ENCODE data around the gene PKMYT1. TPM values are rescaled to one million over a fixed set of nuclear protein-coding genes. Genes with fewer than 3 reads are reported as not detected.

Gene PKMYT1
- total RNA-seq, 1 donor from 2014 or later = 4.6 TPM

- Mint-ChIP-seq H3K36me3 (peaks cover 11% of the 10 kb centered on the region), H3K27ac (no peak overlapping the region), H3K4me1 (no peaks in the 10 kb centered on the region), H3K27me3 (ENCODE audit: insufficient read depth, low read depth) (peaks cover 10% of the 10 kb centered on the region), H3K4me3 (no peak overlapping the region), H3K9me3 (no peaks in the 10 kb centered on the region)
- Histone ChIP-seq H3K79me2 (ENCODE audit: low read depth) (no peaks in the 10 kb centered on the region), H3K4me1 (no peaks in the 10 kb centered on the region), H3K36me3 (no peaks in the 10 kb centered on the region), H3K9me3 (ENCODE audit: low read depth) (no peaks in the 10 kb centered on the region), H3K27me3 (no peaks in the 10 kb centered on the region), H3K4me2 (no peak overlapping the region), H3K27ac (no peak overlapping the region), H3F3A (ENCODE audit: low read depth) (no peaks in the 10 kb centered on the region), H3K9ac (no peak overlapping the region), H3K4me3 (no peak overlapping the region), H2AFZ (replicated peaks) (no peak overlapping the region), H4K20me1 (ENCODE audit: low read depth) (no peaks in the 10 kb centered on the region)
- DNase-seq (ENCODE audit: low spot score) = no peak
- TF ChIP-seq EZH2phosphoT487 (IDR thresholded peaks at IDR 0.05) = no peak
- TF ChIP-seq EZH2 (IDR thresholded peaks at IDR 0.05) = no peak
- no peak for TF ChIP-seq CTCF (IDR thresholded peaks at IDR 0.05)
Measured at GRCh38 chr16:2936436-2937011, 43.7 kb downstream of the PKMYT1 start.

GRCh38 chr16:2934450-2934849 lies 45.8 kb downstream of the PKMYT1 start:
- DNase-seq (ENCODE audit: low spot score) = no peak
- no peaks in the 10 kb centered on the region for H3F3A ChIP-seq (ENCODE audit: low read depth)
- H3K79me2 ChIP-seq (ENCODE audit: low read depth) = no peaks in the 10 kb centered on the region
- no peak for TF ChIP-seq EZH2phosphoT487 (IDR thresholded peaks at IDR 0.05)
- TF ChIP-seq CTCF (IDR thresholded peaks at IDR 0.05) = no peak
- TF ChIP-seq EZH2 (IDR thresholded peaks at IDR 0.05) = no peak
- H4K20me1 ChIP-seq (ENCODE audit: low read depth) = no peaks in the 10 kb centered on the region
- H3K36me3 ChIP-seq = no peaks in the 10 kb centered on the region
- no peak overlapping the region for H3K4me3 ChIP-seq
- no peak overlapping the region for H3K27ac Mint-ChIP-seq
- no peak overlapping the region for H2AFZ ChIP-seq (replicated peaks)
- no peaks in the 10 kb centered on the region for H3K27me3 ChIP-seq
- no peaks in the 10 kb centered on the region for H3K9me3 Mint-ChIP-seq
- H3K4me2 ChIP-seq = no peak overlapping the region
- H3K27ac ChIP-seq = no peak overlapping the region
- no peaks in the 10 kb centered on the region for H3K9me3 ChIP-seq (ENCODE audit: low read depth)
- peaks cover 4% of the 10 kb centered on the region for H3K27me3 Mint-ChIP-seq (ENCODE audit: insufficient read depth, low read depth)
- no peak overlapping the region for H3K9ac ChIP-seq
- H3K4me1 Mint-ChIP-seq = no peaks in the 10 kb centered on the region
- H3K4me3 Mint-ChIP-seq = no peak overlapping the region
- H3K4me1 ChIP-seq = no peaks in the 10 kb centered on the region
- H3K36me3 Mint-ChIP-seq = peaks cover 7% of the 10 kb centered on the region

- no peak overlapping the region for H3K27ac Mint-ChIP-seq
- Histone ChIP-seq H3K9ac (no peak overlapping the region), H3K9me3 (ENCODE audit: low read depth) (no peaks in the 10 kb centered on the region), H3K4me1 (peaks cover 2% of the 10 kb centered on the region), H3K4me3 (no peak overlapping the region), H3K27me3 (no peaks in the 10 kb centered on the region), H4K20me1 (ENCODE audit: low read depth) (no peaks in the 10 kb centered on the region), H3K27ac (no peak overlapping the region), H3K4me2 (no peak overlapping the region), H3K79me2 (ENCODE audit: low read depth) (no peaks in the 10 kb centered on the region), H3K36me3 (no peaks in the 10 kb centered on the region), H2AFZ (replicated peaks) (no peak overlapping the region), H3F3A (ENCODE audit: low read depth) (no peaks in the 10 kb centered on the region)
- peaks cover 2% of the 10 kb centered on the region for H3K4me1 Mint-ChIP-seq
- peaks cover 2% of the 10 kb centered on the region for H3K27me3 Mint-ChIP-seq (ENCODE audit: insufficient read depth, low read depth)
- TF ChIP-seq EZH2 (IDR thresholded peaks at IDR 0.05) = no peak
- no peak for TF ChIP-seq EZH2phosphoT487 (IDR thresholded peaks at IDR 0.05)
- TF ChIP-seq CTCF (IDR thresholded peaks at IDR 0.05) = no peak
- no peak overlapping the region for H3K4me3 Mint-ChIP-seq
- no peaks in the 10 kb centered on the region for H3K9me3 Mint-ChIP-seq
- H3K36me3 Mint-ChIP-seq = peaks cover 7% of the 10 kb centered on the region
- DNase-seq (ENCODE audit: low spot score) = no peak
Measured at GRCh38 chr16:2933701-2934100, 46.5 kb downstream of the PKMYT1 start.

All from neural progenitor cell (in vitro differentiated cells).